AG08395 (cell line): ENCODE results near the gene CLIC5.
A peak's percentile ranks its signal among the peaks of the same experiment; 100 is the strongest.

ENCODE experiments used
- DNase-seq: peaks from one replicate; pipeline ENCODE4 v3.0.0; 2012; ENCODE audit warnings: mixed read lengths, low spot score

CLIC5 gene

DNA sequence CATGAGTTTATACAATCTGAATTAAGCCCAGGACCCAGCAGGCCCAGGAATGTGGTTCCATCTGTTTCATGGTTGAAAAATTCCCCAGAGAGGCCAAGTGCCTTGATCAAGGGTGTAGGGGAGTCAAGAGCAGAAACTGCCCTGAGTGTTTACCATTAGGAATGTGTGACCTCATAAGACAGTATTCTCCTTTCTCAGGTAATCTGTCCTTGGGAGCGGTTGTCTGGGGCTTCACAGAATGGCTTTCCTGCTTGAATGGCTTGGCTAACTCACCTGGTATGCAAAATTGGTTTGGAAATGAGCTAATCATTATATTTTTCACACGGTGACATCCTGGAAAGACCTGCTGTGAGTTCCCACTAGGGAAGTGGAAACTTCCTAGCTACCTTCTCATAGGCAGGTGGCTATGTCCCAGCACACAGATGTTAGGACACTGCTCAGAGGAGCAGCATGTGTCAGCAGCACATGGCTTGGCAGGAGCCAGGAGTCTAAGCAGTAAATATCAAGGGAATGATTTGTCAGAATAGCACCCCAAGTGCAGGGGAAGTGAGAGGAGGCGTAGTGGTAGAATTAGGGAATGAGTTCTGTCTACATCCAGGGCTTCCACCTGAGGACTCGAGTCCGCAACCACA lies 17.7 kb downstream of the CLIC5 start:
- no peak for DNase-seq

GRCh38 chr6:45991189-45991588 lies 24.5 kb downstream of the CLIC5 start:
- DNase-seq = no peak

- no peak for DNase-seq
These were observed 25.5 kb downstream of the CLIC5 start for GRCh38 chr6:45990162-45990561.

DNA sequence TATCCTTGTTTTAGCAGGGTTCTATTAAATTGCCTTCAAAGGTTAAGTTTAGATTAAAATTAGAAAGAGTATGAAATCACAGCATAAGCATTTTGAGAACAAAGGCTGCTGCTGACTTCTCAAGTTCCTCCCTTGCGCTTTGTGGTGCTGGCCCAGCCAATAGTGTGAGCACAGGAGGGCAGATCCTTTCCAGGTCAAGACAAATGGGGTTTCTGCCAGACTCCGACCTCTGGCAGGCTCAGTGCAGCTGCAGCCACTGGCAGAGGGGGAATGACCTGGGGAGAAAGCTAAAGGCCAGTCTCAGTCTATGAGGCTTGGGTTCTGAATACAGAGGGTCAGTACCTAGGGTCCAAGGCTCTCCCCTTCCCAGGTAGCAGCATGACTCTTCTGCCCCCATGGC lies 27.0 kb downstream of the CLIC5 start:
- DNase-seq = no peak

DNA sequence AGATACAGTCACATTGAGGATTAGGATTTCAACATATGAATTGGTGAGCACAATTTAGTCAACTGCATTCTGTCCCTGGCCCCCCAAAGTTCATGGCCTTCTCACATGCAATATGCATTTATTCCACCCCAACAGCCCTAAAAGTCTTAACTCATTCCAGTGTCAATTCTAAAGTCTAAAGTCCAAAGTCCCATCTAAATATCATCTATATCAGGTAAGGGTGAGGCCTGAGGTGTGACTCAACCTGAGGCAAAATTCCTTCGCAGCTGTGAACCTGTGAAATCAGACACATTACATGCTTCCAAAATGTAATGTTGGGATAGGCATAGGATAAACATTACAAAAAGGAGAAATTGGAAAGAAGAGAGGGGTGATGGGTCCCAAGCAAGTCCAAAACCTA lies 27.8 kb downstream of the CLIC5 start:
- DNase-seq = no peak

- no peak for DNase-seq
These were observed 28.9 kb downstream of the CLIC5 start for GRCh38 chr6:45986746-45987274.

- DNase-seq = no peak
These were observed 30.8 kb downstream of the CLIC5 start for GRCh38 chr6:45984788-45985425.

- no peak for DNase-seq
These were observed 31.3 kb downstream of the CLIC5 start for GRCh38 chr6:45984347-45984746.

- no peak for DNase-seq
These were observed 32.6 kb downstream of the CLIC5 start for GRCh38 chr6:45983062-45983461.

DNA sequence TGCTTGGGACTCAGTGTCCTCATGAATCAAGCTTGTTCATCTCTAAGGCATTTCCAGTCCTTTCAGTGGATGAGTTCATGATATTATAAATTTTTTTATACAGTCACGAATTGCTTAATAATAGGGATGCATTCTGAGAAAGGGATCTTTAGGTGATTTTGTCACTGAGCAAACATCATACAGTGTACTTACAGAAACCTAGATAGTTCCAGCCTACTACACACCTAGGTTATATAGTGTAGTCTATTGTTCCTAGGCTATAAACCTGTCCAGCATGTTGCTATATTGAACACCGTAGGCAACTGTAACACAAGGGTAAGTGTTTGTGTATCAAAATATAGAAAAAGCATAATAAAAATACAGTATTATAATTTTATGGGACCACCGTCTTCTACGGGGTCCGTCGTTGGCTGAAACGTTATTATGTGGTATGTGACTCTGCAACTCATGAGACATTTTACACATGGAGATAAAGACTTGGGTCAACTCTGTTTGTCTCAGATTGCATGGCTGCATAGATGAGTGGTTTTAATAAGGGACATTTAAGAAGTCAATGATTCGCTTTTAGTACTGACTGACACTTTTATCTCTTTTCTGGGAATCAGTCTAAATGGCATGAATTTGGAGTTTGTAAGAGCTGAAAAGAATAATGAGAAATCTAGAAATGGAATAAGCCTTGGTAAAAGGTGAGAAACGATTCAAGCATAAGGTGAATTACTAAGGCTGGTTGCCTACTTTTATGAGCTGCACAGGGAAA lies 33.2 kb downstream of the CLIC5 start:
- DNase-seq = no peak

- no peak for DNase-seq
These were observed 34.6 kb downstream of the CLIC5 start for GRCh38 chr6:45981046-45981445.

DNA sequence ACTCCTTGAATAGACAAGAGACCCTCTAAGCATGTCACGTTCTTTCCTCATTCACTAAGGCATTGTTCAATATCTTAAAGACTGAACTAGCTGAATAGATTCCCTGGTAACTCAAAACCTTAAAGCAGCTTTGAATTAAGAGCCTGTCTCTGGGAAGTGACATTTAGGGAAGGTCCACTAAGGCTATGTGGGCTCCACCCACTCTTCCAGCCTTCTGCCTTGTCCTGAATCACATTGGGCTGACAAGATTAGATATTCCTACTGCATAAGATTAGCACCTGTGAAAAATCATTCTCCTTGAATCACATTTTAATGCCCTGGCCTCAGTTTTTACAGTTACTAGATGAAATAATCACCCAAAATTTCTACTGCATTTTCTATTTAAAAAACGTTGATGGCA lies 36.3 kb downstream of the CLIC5 start:
- DNase-seq = no peak

DNA sequence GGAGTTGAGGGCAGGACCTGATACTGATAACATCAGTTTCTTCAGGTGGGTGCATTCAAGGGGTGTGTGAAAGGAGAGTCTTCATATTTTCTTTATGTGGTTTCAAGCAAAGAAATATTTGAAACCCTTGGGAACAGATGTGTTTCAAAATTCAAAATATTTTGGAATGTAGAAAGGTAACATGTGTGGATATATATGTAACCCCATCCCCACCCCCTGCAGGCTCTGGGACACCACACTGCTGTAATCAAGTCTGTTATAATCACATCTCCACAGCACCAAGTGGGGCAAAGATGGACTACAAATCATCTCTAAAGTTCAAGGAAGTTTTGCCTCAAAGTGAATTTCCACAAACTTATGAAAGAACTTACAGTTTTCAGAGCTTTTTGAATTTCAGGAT lies 41.1 kb downstream of the CLIC5 start:
- DNase-seq = no peak

- DNase-seq = no peak
These were observed 42.7 kb downstream of the CLIC5 start for GRCh38 chr6:45972795-45973503.

DNA sequence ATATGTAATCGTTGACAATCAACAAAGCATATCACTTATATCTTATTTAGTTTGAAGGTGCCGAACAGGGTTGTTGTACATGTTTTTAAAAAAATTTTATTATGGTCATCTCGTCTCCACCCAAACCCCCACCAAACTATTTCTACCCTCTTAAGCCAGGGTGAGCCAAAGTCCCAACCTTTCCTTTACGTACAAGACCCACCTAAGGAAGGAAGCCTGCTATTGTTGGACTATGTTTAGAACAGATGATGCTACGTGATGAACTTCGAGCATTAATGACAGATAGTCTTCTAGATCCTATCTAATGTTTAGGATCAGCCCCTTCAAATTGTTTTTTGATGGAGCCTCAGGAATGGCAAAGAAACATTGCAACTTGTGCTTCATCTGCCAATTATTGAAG lies 44.4 kb downstream of the CLIC5 start:
- no peak for DNase-seq

GRCh38 chr6:45970326-45970725 lies 45.3 kb downstream of the CLIC5 start:
- no peak for DNase-seq

DNA sequence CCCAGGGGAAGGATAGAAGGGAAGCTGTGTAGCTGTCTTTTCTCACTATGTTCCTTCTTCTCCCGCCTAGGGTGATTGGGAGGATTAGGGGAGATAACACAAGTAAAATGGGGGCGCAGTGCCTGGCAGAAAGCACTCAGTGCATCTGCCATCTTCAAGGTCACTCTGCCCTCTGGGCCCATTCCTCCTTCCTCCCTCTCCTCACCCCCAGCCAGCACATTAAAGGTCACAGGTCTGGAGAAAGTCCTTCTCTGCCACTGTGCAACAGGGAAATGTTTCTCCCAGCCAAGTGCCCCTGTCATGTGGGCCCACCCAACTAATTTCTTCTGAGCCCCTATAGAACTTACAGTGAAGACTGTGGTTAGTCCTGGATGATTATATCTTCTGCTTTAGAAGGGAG lies 45.8 kb downstream of the CLIC5 start:
- no peak for DNase-seq

DNA sequence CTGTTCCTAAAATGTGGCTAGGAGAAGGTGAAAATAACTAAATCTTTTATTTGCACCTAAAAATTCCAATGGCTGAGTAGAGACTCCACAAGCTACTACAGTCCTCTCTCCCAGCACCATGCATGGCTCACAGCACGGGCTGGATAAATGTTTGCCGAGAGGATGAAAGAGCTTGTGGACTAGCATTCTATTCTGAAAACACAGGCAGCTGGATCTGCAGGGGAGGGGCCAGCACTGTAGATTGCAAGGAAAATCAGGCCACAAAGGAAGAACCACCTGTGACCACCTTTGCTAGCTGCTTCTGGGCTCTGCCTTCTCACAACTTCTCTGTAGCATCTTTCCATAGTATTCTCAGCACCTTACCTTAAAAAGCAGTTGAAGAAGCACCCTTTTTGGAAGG lies 46.6 kb downstream of the CLIC5 start:
- DNase-seq = no peak

DNA sequence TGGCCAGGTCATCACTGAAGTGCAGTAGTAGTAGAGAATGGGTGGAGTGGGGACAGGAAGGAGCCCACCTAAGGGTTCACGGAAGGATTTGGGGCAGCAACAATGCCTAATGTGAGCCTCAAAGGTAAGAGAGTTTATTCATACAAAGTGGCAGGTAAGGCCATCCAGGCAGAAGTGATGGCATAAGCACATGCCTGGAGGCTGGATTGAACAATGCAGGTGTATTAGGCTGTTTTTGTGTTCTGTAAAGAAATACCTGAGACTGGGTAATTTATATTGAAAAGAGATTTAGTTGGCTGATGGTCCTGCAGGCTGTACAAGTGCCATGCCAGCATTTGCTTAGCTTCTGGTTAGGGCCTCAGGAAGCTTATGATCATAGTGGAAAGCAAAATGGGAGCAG lies 48.3 kb downstream of the CLIC5 start:
- DNase-seq = no peak

GRCh38 chr6:45966797-45967196 lies 48.9 kb downstream of the CLIC5 start:
- DNase-seq = no peak

- no peak for DNase-seq
These were observed 49.3 kb downstream of the CLIC5 start for GRCh38 chr6:45966340-45966739.

GRCh38 chr6:45965792-45966191 lies 49.9 kb downstream of the CLIC5 start:
- DNase-seq = peak; percentile 68

DNA sequence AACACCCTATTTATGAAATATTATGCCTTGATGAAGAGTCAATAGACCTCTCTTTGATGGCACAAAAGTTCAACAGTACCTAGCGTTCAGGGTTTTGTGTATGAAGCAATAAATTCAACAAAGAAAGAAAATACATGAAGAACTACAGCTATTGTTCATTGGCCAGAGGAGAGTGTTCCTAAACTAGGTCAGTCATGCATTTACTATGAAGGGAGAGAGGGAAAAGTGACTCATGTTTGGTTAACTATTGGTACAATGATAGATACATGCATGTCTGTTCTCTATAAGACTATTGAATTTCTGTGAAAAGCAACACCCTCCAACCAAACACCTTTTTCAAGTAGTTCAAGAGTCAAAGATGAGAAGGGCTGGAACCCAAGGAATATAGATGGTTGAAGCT lies 50.7 kb downstream of the CLIC5 start:
- DNase-seq = peak; percentile 26
